Measurements from ENCODE around the gene PPME1.
"Not testable (repeated sequence)": the region's sequence is repeated elsewhere in the genome, so short reads cannot be mapped to it uniquely, and the experiment has no call there.

Gene PPME1, protein sequence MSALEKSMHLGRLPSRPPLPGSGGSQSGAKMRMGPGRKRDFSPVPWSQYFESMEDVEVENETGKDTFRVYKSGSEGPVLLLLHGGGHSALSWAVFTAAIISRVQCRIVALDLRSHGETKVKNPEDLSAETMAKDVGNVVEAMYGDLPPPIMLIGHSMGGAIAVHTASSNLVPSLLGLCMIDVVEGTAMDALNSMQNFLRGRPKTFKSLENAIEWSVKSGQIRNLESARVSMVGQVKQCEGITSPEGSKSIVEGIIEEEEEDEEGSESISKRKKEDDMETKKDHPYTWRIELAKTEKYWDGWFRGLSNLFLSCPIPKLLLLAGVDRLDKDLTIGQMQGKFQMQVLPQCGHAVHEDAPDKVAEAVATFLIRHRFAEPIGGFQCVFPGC

DNA sequence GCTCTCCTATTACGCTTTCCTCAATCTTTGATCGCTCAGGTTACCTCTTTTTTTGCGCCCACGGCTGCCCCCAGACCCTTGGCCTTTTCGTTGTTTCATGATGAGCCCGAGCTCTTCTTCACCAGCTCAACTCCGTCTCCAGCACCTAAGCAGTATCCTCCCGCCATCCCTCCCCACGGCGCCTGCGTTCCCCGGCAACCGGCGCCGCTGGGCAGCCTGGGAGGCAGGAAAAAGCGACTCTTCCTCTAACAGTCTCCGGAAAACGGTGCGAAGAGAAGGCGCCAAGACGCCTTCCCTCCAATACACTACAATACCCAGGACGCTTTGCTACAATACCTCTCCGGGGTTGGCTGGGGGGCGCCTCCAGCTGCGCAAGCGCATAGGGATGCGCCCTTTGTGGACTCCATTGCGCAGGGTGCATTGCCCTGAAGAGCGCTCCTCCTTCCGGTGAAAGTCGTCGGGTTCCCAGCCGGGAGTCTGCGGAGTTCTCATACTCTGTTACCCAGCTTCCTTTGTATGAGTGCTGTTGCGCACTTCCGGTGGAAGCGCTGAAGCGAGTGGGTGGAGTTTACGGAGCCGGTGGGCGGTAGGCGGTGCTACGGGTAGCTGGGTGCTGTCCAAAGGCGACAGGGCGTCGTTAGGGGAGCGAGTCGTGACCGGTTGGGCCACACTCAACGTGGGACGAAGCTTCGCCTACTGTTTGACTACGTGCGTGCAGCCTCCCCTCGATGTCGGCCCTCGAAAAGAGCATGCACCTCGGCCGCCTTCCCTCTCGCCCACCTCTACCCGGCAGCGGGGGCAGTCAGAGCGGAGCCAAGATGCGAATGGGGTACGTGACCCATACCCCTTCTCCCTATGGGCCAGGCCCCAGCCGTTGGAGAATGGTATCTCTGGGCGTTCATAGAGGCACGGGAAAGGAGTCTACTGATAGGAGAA, at the start of gene PPME1, which contains the start of gene C2CD3:
Gene PPME1, plus strand, starts transcription at position 596 of the 936 bp plus-strand sequence. Its CDS starts 133 bp downstream, at position 729.
Gene C2CD3, minus strand, starts transcription at position 309 of the 936 bp plus-strand sequence. Its CDS starts 210 bp downstream, at position 99.
- DNase-seq = peak; percentile 96

DNA sequence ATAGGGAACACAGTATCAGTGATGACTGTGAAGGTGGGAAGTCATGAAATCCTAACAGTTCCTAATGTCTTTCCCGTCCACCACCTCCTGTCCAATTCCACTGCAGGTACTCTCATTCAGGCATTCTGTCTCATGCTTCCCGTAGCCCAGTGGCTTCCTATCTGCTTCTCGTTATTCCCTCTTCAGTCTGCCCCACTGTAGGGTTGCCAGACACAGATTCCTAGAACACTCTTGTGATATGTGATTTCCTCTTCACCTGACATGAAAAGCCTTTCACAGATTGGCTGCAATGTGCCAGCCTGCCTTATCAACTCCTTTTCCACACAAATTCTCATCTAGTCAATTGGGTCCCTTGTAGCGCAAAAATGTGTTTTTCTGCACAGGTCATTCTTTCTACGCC, 49.3 kb upstream of the PPME1 start:
- DNase-seq = no peak

DNA sequence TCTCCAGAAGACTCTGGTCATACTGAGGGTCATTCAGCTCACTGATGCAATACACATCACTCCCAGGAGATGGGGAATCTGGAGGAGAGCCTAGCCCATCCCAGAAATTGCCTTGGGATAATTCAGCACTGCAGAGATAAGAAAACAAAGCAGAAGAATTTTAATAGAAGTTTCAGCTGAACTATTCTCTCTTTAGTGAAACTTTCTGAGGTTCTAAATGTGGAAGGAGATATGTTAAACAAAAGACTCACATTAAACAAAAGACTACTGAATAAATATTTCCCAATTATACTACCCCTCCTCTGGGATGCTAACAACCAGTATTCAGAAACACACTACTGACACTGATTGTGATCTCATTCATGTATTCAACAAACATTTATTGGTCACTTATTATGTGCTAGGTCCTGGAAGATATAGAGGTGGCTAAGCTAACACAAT, 48.1 kb upstream of the PPME1 start:
- DNase-seq = no peak

DNA sequence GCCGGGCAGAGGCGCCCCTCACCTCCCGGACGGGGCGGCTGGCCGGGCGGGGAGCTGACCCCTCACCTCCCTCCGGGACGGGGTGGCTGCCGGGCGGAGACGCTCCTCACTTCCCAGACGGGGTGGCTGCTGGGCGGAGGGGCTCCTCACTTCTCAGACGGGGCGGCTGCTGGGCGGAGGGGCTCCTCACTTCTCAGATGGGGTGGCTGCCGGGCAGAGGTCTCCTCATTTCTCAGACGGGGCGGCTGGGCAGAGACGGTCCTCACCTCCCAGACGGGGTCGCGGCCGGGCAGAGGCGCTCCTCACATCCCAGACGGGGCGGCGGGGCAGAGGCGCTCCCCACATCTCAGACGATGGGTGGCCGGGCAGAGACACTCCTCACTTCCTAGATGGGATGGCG, 42.0 kb upstream of the PPME1 start:
- not testable (repeated sequence) for DNase-seq

DNA sequence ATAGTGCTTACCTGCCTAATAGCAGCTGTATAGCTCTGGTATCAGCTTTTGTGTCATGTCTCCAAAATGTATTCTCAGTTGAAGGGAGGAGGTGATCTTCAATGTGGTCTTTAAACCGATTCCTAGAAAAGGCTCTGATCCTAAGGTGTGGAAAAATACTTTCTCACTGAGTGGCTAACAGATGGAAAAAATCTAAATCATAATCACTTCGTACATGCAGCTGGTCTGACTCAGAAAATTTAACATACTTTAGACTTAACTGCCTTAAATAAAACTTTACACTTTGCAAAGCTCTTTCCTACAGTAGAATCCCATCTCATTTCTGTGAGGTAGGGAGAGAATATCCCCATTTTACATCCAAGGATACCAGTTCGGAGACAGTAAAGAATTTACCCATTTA, 38.3 kb upstream of the PPME1 start:
- no peak for DNase-seq

DNA sequence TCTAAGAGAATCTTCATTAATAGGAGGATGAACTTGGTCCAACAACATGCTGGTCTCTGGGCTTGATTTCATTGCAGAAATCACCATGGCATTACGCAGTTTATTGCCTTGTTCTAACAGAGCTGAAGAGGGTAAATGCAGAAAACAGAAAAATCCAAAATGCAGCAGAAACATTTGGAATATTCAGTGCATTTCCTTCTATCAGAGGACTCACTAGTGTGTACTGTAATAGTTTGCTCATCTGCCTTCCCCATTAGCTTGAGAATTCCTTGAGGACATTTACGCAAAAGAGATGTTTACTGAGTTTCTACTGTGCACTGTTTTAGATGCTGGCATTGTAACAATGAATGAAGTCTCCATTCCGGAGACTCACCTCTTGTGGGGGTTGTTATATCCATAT, 37.7 kb upstream of the PPME1 start:
- no peak for DNase-seq

DNA sequence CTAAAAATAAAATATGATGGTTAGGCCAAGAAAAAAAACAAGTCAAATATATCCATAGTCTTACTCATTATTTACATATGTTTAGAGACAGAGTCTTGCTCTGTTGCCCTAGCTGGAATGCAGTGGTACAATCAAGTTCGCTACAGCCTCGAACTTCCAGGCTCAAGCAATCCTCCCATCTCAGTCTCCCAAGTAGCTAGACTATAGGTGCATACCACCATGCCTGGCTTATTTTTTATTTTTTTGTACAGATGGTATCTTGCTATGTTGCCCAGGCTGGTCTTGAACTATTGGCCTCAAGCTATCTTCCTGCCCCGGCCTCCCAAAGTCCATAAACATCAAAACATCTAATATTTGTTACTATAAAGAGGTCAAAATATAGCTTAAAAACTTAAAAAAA, 36.4 kb upstream of the PPME1 start:
- DNase-seq = no peak

DNA sequence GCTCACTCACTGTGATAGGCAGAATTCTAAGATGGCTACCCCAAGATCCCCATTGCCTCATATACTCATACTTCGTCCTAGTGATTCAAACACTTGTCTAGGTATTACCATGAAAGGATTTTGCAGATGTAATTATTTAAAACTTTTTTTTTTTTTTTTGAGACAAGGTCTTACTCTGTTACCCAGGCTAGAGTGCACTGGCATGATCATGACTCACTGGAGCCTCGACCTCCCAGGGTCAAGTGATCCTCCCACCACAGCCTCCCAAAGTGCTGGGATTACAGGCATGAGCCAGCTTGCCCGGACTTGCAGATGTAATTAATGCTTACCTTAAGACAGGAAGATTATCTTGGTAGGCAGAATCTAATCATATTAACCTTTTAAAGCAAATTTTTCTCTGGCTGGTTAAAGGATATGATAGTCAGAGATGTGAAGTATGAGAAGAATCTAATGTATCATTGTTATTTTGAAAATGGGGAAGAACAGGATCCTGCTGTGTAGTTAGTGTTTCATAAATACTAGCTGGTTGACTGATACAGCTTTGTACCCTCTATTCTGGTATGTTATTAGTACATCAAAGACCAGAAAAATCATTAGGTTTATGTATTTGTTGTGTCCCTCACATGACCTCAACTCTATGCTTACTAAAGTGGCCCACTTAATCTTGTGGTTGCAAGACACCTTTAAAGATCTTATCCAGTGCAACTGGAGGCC, 35.8 kb upstream of the PPME1 start:
- no peak for DNase-seq

DNA sequence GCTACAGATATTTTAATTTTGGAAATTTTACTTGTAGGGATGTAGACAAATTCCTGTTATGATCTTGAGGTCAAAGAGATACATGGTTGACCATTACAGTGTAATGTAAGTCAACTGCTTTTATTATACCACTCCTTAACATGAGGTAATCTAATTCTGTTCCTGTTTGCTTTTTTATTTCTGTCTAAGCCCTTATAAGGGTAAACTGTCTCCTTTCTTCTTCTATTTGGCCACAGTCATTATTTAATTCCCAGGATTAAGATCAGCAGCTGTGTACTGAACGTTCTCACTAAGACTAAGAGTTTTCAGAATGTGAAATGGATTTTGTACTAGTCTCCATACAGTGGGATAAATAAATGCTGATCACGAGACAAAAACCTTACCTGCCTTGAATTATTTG, 33.1 kb upstream of the PPME1 start:
- DNase-seq = no peak

DNA sequence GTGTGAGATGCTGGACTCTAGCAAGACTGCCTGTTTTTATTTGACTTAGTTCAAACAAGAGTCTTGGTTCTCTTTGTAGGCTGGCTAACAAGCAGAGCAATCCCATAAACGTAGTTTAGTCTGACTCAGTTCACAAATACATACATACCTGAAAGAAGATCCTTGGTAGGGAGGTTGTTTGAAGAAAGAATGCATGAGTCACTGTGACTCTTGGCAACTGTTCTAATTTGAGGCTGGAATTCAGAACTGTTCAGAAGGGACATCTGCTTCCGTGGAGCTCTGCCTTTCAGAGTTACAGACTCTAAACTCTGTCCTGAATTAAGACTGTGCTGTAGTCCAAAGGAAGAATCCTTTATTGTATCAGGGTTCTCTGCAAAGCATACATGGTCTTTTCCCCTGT, 32.5 kb upstream of the PPME1 start:
- DNase-seq = peak; percentile 31

DNA sequence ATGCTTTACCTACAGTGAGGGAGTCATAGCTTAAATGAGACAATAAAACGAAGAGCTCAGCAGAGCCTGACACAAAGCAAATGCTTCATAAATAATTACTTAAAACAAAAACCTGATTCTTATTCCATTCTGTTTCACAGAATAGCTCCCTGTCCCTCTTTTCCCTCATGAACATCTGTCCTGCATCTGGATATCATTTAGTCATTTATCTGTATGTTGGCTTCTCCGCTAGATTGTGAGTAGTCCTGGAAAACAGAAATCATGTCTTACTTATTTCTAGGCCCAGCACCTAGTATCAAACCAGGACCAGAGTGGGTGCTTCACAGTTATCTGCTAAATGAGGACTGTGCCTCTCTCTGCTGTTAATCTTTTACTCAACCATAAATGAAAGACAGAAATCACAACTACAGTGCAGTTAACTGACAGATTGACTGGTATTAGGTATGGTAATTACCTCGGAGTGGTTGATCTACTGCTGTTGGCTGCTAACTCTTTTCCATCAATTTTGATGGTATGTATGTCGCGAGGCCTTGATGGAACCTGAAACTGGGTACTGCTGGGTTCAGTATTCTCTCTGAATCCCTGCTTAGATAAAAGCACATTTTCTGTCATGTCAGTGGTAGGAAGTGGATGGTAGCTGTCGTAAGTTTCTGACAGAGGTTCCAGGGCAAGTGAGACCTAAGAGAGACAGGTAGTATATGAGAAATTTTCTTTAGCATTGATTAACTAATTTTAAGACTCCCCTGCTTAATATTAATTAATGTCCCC, 31.8 kb upstream of the PPME1 start:
- no peak for DNase-seq

DNA sequence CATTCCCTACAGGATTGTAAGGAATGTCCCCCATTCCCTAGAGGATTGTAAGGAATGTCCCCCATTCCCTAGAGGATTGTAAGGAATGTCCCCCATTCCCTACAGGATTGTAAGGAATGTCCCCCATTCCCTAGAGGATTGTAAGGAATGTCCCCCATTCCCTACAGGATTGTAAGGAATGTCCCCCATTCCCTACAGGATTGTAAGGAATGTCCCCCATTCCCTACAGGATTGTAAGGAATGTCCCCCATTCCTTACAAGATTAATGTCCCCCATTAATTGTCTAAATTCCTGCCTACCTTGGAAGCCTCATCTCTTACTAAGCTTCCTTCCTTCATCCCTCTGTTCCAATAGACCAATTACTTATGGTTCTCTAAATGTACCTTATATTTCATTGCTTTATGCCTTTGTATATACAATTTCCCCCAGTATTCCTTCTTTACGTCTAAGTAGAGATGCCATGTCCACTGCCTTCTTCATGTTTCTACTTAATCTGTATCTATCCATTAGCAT, 31.1 kb upstream of the PPME1 start:
- DNase-seq = not testable (repeated sequence)

DNA sequence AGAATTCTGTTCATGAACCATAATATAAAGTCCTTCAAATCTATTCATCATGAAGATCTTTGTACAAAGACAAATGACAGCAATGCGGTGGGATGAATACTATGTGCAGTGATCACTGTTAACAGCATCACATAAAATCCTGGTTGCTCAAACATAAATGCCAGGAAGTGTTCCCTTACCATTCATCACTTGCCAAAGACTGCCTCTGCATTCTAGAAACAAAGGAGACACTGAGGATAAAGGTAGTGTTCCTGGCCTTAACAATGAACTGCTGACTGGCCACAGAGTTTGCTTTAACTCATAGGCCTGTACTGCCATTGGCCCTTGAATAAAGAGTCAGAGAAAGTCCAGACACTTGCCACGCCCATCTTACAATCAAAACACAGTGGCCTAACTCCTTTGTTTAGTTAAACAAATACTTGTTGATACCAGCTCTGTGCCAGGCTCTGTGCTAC, 29.8 kb upstream of the PPME1 start:
- DNase-seq = no peak

DNA sequence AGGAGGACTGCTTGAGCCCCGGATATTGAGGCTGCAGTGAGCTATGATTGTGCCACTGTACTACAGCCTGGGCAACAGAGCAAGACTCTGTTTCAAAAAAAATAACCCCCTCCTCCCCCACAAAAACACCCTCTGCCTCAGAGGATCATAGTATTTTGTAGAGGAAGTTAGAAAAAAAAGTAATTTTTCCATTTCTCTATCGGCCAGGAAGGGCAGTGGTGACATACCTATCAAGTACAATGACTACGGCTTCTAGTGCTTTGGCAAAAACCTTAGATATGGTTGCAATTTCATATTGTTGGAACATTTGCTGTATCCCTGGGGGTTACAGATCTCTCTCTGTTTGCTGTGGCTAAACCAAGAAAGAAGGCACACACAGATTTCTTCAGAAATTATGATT, 29.2 kb upstream of the PPME1 start:
- DNase-seq = no peak

DNA sequence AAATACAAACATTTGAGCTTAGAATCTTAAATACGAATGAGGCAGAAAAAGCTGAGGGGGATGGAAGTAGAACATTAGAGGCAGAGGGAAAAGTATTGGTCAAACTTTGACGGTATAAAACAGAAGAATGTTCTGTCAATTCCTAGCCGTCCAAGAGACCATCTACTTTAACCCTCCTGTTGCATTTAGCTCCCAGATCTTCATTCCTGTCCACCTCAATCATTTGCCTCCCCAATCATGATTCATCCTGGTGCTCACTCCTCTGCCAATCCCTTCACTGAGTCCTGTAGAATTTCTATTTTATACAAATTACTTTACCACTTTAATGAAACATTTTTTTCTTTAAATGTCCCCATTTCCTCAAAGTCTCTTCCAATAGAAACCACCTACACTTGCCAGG, 28.5 kb upstream of the PPME1 start:
- DNase-seq = no peak

DNA sequence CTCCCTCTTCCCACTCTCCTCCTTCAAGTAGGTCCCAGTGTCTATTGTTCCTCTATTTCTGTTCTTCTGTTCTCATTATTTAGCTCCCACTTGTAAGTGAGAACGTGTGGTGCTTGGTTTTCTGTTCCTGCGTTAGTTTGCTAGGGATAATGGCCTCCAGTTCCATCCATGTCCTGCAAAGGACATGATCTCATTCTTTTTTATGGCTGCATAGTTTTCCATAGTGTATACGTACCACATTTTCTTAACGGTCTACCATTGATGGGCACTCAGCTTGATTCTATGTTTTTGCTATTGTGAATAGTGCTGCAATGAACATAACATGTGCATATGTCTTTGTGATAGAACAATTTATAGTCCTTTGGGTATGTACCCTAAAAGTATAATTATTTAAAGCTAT, 26.5 kb upstream of the PPME1 start:
- DNase-seq = no peak

DNA sequence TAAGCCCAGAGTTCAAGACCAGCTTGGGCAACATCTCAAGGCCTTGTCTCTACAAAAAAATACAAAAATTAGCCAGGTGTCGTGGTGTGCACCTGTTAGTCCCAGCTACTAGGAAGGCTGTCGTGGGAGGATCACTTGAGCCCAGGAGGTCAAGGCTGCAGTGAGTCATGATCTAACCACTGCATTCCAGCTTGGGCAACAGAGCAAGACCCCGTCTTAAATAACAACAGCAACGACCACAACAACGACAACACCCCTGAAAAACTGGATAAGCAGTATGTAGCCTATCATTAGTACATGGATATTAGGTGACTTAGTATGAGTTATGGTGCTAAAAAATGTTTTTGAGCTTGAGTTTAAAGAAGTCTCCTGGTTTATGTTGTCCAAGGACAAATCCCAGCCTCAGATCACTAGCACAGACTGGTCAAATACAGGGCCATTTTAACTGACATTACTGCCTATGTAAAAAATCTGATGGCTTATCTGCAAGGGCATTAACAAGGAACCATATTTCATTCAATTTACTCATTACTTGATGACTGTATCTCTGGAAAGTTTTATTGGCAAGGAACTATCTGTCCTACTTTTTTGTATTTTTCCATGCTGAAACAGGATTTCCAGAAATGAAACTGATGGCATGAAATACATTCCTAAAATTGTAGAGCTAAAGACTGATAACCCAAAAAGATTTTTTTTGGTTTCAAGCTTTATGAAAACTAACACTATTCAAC, 23.7 kb upstream of the PPME1 start:
- no peak for DNase-seq

DNA sequence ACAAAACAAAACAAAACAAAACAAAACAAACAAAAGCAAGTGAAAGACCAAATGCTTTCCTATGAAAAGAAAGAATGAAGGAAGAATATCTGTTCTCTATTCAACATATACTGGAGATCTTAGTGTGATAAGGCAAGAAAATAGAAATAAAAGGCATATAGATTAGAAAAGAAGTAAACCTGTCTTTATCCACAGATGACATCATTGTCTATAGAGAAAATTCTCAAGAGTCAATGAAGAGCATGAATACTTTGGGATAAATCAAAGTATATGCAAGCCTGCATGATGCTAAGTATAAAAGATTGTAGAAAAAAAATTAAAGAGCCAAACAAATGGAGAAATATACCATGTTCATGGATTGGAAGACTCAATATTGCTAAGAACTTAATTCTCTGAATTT, 17.9 kb upstream of the PPME1 start:
- DNase-seq = no peak

DNA sequence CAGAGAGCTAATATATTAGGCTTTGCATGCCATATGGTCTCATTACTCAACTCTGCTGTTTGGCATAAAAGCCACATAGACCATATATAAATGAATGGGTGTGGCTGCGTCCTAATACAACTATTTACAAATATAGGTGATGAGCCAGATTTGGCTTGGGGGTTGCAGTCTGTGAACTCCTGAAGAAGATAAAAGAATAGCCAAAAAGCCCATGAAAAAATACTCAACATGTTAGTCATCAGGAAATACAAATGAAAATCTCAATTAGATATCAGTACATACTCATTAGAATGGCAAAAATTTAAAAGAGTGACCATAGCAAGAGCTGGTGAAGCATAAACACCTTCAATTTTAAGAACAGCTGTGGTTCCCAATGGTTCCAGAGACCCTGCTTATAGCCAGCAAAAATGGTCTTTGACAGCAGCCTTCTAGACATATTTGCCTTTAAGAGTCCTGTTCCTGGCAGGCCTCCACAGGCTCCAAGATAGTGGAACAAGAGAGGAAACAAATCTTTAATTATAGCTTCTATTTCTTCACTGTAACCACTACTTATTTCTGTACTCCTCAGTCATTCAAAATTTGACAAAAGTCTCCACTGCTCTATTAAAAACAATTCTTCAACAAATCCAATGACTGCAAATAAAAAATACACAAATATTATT, 16.3 kb upstream of the PPME1 start:
- peak; percentile 21 for DNase-seq

DNA sequence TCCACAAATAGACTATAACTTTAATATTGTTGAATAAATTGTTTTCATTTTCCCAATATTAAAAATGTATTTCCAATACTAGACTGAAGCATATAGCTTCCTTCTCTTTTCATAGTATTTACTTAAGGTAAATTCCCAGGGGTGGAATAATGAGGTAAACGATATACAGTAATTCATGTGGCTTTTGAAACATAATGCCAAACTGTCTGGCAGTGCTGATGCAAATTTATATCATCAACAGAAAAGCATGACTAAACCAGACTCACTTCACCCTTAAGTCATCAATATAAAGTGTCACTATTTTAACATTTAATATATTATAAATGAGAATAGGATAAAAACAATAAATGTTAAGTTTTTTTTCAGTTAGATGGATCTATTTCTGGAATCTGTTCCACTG, 13.9 kb upstream of the PPME1 start:
- peak; percentile 67 for DNase-seq

DNA sequence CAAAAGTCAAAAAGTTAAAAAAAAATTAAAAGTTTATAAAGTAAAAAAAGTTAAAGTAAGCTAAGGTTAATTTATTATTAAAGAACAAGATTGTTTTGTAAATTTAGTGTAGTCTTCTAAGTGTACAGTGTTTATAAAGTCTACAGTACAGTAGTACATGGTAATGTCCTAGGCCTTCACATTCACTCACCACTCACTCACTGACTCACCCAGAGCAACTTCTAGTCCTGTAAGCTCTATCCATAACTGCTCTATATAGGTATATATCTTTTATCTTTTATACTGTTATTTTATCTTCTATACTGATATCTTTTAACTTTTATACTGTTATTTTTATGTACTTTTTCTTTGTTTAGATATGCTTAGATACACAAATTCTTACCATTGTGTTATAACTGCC, 11.4 kb upstream of the PPME1 start:
- DNase-seq = no peak
